GM18505 (cell line): ENCODE results near the gene SGMS2.

Experiments
- ATAC-seq: cut with Tn5 transposase; IDR thresholded peaks from one replicate; pipeline ENCODE4 v1.9.1; 2021; ENCODE audit not compliant: unreplicated experiment
- POLR2A ChIP-seq: IDR thresholded peaks from 4 replicates; pipeline ENCODE4 v1.6.1; 2011; ENCODE audit warnings: borderline replicate concordance; ENCODE audit not compliant: insufficient read depth, insufficient read length; ENCODE audit errors: extremely low read depth

The SGMS2 gene

GRCh38 chr4:107824350-107825071 lies at the start of gene SGMS2:
TSS of gene SGMS2 (plus strand) at chr4:107824932. CDS start at chr4:107895554, 70,622 bp downstream.
- peak; percentile 71 for ATAC-seq
- no peak for TF ChIP-seq POLR2A

- no peak for TF ChIP-seq POLR2A
- no peak for ATAC-seq
Observed at GRCh38 chr4:107777890-107778289, 46.8 kb upstream of the SGMS2 start.

- ATAC-seq: no peak
- no peak for TF ChIP-seq POLR2A
Observed at GRCh38 chr4:107778784-107779530, 45.8 kb upstream of the SGMS2 start.

GRCh38 chr4:107780665-107781064 lies 44.1 kb upstream of the SGMS2 start:
- TF ChIP-seq POLR2A: no peak
- ATAC-seq: no peak

- ATAC-seq: no peak
- TF ChIP-seq POLR2A: no peak
Observed at GRCh38 chr4:107791902-107792301, 32.8 kb upstream of the SGMS2 start.

- no peak for ATAC-seq
- no peak for TF ChIP-seq POLR2A
Observed at GRCh38 chr4:107792711-107793110, 32.0 kb upstream of the SGMS2 start.

GRCh38 chr4:107793996-107794395 lies 30.7 kb upstream of the SGMS2 start:
- no peak for ATAC-seq
- TF ChIP-seq POLR2A: no peak

- no peak for ATAC-seq
- no peak for TF ChIP-seq POLR2A
Observed at GRCh38 chr4:107799669-107800450, 24.9 kb upstream of the SGMS2 start.

GRCh38 chr4:107800706-107801105 lies 24.0 kb upstream of the SGMS2 start:
- TF ChIP-seq POLR2A: no peak
- no peak for ATAC-seq

GRCh38 chr4:107801766-107802211 lies 22.9 kb upstream of the SGMS2 start:
- ATAC-seq: no peak

GRCh38 chr4:107804956-107805355 lies 19.8 kb upstream of the SGMS2 start:
- no peak for ATAC-seq

More at GRCh38 chr4:107801766-107802211, 22.9 kb upstream of the SGMS2 start:
- no peak for TF ChIP-seq POLR2A

GRCh38 chr4:107806196-107806595 lies 18.5 kb upstream of the SGMS2 start:
- TF ChIP-seq POLR2A: no peak
- no peak for ATAC-seq

More at GRCh38 chr4:107804956-107805355, 19.8 kb upstream of the SGMS2 start:
- TF ChIP-seq POLR2A: no peak

- no peak for ATAC-seq
- TF ChIP-seq POLR2A: no peak
Observed at GRCh38 chr4:107808572-107808971, 16.2 kb upstream of the SGMS2 start.
